Measurements from ENCODE around the gene PCCA. TPM values are rescaled to one million over a fixed set of nuclear protein-coding genes. Genes with fewer than 3 reads are reported as not detected.
A peak's percentile ranks its signal among the peaks of the same experiment; 100 is the strongest.

The PCCA gene
- total RNA-seq, 3 donors from 2014 or later = 46.6 to 69.8 (median 64.7) TPM

- Histone ChIP-seq H3K27ac (peak overlapping the region in 1 of 2 donors; percentile 53), H3K27me3 (no peaks in the 10 kb centered on the region), H3K4me3 (no peak overlapping the region), H3K4me1 (peaks cover 0 to 4% of the 10 kb centered on the region in 2 donors), H3K36me3 (no peaks in the 10 kb centered on the region), H3K9me3 (no peaks in the 10 kb centered on the region)
- DNase-seq (ENCODE audit: low spot score in 2 of 2) = peak in 1 of 2 donors; percentile 65
- intact Hi-C loops (cut with DNase I; ENCODE audit: low total_unique reads) = no loop called here
- TF ChIP-seq POLR2A (IDR thresholded peaks at IDR 0.05) (no peak), CTCF (IDR thresholded peaks at IDR 0.05) (no peak), POLR2AphosphoS5 (IDR thresholded peaks at IDR 0.05) (no peak)
These were observed 458.9 kb downstream of the PCCA start for GRCh38 chr13:100547791-100548201.

GRCh38 chr13:100549316-100549715 lies 460.4 kb downstream of the PCCA start:
- no peaks in the 10 kb centered on the region for H3K36me3 ChIP-seq
- no peak overlapping the region for H3K27ac ChIP-seq
- H3K27me3 ChIP-seq = no peaks in the 10 kb centered on the region
- H3K4me3 ChIP-seq = no peak overlapping the region
- no peaks in the 10 kb centered on the region for H3K9me3 ChIP-seq
- no peak for TF ChIP-seq CTCF (IDR thresholded peaks at IDR 0.05)
- intact Hi-C loops (cut with DNase I; ENCODE audit: low total_unique reads) = no loop called here
- DNase-seq (ENCODE audit: low spot score in 2 of 2) = no peak
- H3K4me1 ChIP-seq = peaks cover 0 to 4% of the 10 kb centered on the region in 2 donors

GRCh38 chr13:100552755-100553154 lies 463.9 kb downstream of the PCCA start:
- no peaks in the 10 kb centered on the region for H3K9me3 ChIP-seq
- DNase-seq (ENCODE audit: low spot score in 2 of 2) = no peak

GRCh38 chr13:100559886-100560285 lies 471.0 kb downstream of the PCCA start:
- H3K4me3 ChIP-seq = no peak overlapping the region
- H3K27me3 ChIP-seq = no peaks in the 10 kb centered on the region
- no peak for DNase-seq (ENCODE audit: low spot score in 2 of 2)
- H3K4me1 ChIP-seq = no peaks in the 10 kb centered on the region
- no peak overlapping the region for H3K27ac ChIP-seq
- no peaks in the 10 kb centered on the region for H3K9me3 ChIP-seq
- no peaks in the 10 kb centered on the region for H3K36me3 ChIP-seq
- TF ChIP-seq POLR2A (IDR thresholded peaks at IDR 0.05) (no peak), POLR2AphosphoS5 (IDR thresholded peaks at IDR 0.05) (no peak), CTCF (IDR thresholded peaks at IDR 0.05) (no peak)
- intact Hi-C loops (cut with DNase I; ENCODE audit: low total_unique reads) = no loop called here

More at GRCh38 chr13:100552755-100553154, 463.9 kb downstream of the PCCA start:
- Histone ChIP-seq H3K4me1 (no peaks in the 10 kb centered on the region), H3K36me3 (no peaks in the 10 kb centered on the region), H3K4me3 (no peak overlapping the region), H3K27ac (no peak overlapping the region), H3K27me3 (no peaks in the 10 kb centered on the region)
- TF ChIP-seq POLR2AphosphoS5 (IDR thresholded peaks at IDR 0.05) (no peak), CTCF (IDR thresholded peaks at IDR 0.05) (no peak), POLR2A (IDR thresholded peaks at IDR 0.05) (no peak)
- intact Hi-C loops (cut with DNase I; ENCODE audit: low total_unique reads) = no loop called here

GRCh38 chr13:100560498-100561157 lies 471.7 kb downstream of the PCCA start:
- intact Hi-C loops (cut with DNase I; ENCODE audit: low total_unique reads) = no loop called here
- no peak for TF ChIP-seq POLR2A (IDR thresholded peaks at IDR 0.05)
- no peak for TF ChIP-seq POLR2AphosphoS5 (IDR thresholded peaks at IDR 0.05)
- TF ChIP-seq CTCF (IDR thresholded peaks at IDR 0.05) = no peak
- H3K27ac ChIP-seq = no peak overlapping the region
- H3K9me3 ChIP-seq = no peaks in the 10 kb centered on the region
- H3K4me3 ChIP-seq = no peak overlapping the region
- H3K36me3 ChIP-seq = no peaks in the 10 kb centered on the region
- DNase-seq (ENCODE audit: low spot score in 2 of 2) = no peak
- no peaks in the 10 kb centered on the region for H3K27me3 ChIP-seq
- no peaks in the 10 kb centered on the region for H3K4me1 ChIP-seq

Data from breast epithelium (tissue), 4 donors.